Measurements from ENCODE around the gene AP2B1.

Gene AP2B1

DNA sequence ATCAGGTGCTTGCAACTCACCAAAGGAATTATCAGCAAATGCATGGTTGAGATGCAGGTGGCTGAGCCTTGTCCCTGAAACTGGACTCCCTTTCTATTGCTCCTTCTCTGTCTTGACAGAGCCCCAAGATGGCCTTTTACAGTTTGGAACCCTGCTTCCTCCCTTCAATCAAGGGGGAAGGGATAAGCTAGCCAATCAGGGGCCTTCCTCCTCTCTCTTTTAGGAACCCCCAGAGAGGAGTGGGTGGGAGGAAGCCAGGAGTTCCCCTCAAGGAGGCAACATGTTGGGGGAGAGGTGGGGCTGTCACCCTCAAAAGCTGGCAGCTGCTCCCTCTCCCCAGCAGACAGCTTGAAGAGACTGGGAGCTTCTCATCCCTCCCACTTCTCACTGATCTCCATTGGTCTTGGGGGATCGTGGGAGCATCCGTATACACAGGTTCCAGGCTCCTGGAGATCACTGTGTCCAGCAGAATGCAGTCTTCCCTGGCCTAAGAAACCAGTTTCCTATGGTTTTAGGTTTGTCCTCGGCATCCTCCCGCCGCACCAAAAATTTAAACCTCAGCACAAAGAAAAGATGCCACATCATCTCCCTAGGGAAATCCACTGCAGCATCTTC lies 151.5 kb downstream of the AP2B1 start:
- DNase-seq (ENCODE audit: extremely low read depth, low read depth), result no peak
- no peak overlapping the region for H3K4me3 ChIP-seq (replicated peaks; ENCODE audit: low read depth, low read length)
- no peak for TF ChIP-seq CTCF (IDR thresholded peaks at IDR 0.05; ENCODE audit: low read depth, low read length, missing control alignments)

- no peak overlapping the region for H3K4me3 ChIP-seq (replicated peaks; ENCODE audit: low read depth, low read length)
- DNase-seq (ENCODE audit: extremely low read depth, low read depth), result no peak
- TF ChIP-seq CTCF (IDR thresholded peaks at IDR 0.05; ENCODE audit: low read depth, low read length, missing control alignments), result no peak
These were observed 153.1 kb downstream of the AP2B1 start for GRCh38 chr17:35740216-35740615.

GRCh38 chr17:35740997-35741931 lies 154.1 kb downstream of the AP2B1 start:
- TF ChIP-seq CTCF (IDR thresholded peaks at IDR 0.05; ENCODE audit: low read depth, low read length, missing control alignments), result no peak
- no peak overlapping the region for H3K4me3 ChIP-seq (replicated peaks; ENCODE audit: low read depth, low read length)
- no peak for DNase-seq (ENCODE audit: extremely low read depth, low read depth)

DNA sequence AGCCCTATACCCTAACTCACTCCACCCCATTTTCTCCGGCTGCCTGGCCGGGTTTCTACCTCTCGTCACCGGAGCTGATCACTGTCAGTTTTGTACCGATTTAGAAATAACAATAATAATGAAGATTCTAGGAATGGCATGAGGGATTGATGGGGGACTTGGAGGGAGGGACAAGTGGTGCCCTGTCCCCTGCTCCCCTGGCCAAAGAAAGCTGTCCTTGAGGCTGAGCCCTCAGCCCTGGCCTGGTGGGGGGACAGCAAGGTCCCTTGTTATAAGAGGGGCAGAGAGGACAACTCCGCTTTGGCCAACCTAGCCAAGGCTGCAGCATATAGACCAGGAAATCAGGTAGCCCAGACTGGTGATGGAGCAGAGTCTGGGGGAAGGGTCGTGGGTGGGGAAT lies 155.4 kb downstream of the AP2B1 start:
- no peak for DNase-seq (ENCODE audit: extremely low read depth, low read depth)
- no peak overlapping the region for H3K4me3 ChIP-seq (replicated peaks; ENCODE audit: low read depth, low read length)
- no peak for TF ChIP-seq CTCF (IDR thresholded peaks at IDR 0.05; ENCODE audit: low read depth, low read length, missing control alignments)

GRCh38 chr17:35742896-35743477 lies 155.9 kb downstream of the AP2B1 start:
- no peak overlapping the region for H3K4me3 ChIP-seq (replicated peaks; ENCODE audit: low read depth, low read length)
- no peak for TF ChIP-seq CTCF (IDR thresholded peaks at IDR 0.05; ENCODE audit: low read depth, low read length, missing control alignments)
- no peak for DNase-seq (ENCODE audit: extremely low read depth, low read depth)

GRCh38 chr17:35743626-35744328 lies 156.7 kb downstream of the AP2B1 start:
- TF ChIP-seq CTCF (IDR thresholded peaks at IDR 0.05; ENCODE audit: low read depth, low read length, missing control alignments), result no peak
- no peak for DNase-seq (ENCODE audit: extremely low read depth, low read depth)
- H3K4me3 ChIP-seq (replicated peaks; ENCODE audit: low read depth, low read length), result no peak overlapping the region

Measured in HFF-Myc (cell line).